A549 (cell line): ENCODE results near the gene THY1. TPM values are rescaled to one million over a fixed set of nuclear protein-coding genes. Genes with fewer than 3 reads are reported as not detected.

Experiments used
- ATAC-seq, 2 experiments: fragments of 200-7000 bp in 1 of 2; fragments of >200 bp in 1 of 2; cut with Nextera tagmentation in 1 of 2; cut with Tn5 transposase in 1 of 2; 3 replicates each; pipeline versions ENCODE4 v1.8.0 to v1.9.1; 2018 to 2020; ENCODE audit warnings: mild to moderate bottlenecking in 1 of 2, moderate library complexity in 1 of 2
- CTCF ChIA-PET: fragments of 300-600 bp; sonication (Branson Sonifier 250); formaldehyde crosslinking; extraction: SDS; loops from one replicate; lab custom pipeline; 2021; ENCODE audit warnings: antibody characterized with exemption, inconsistent platforms; lab: Yijun Ruan, JAX
- POLR2A ChIA-PET: fragments of 350-600 bp; formaldehyde crosslinking; extraction: SDS; loops from one replicate; lab custom pipeline; 2021; ENCODE audit warnings: antibody characterized with exemption, inconsistent platforms; lab: Yijun Ruan, JAX
- DNase-seq, 2 experiments: peaks; one replicate each; pipeline versions ENCODE4 v3.0.0 to v3.0.0-alpha.2; 2011 to 2016; ENCODE audit warnings: low read depth in 1 of 2, low spot score in 1 of 2
- FAIRE-seq: peaks from 2 replicates; lab custom pipeline; 2011; peaks lifted over from hg19 to GRCh38; lab: Jason Lieb, UNC
- H3K27ac ChIP-seq, 2 experiments: fragments of >200 bp; sonication (Bioruptor Twin); formaldehyde crosslinking; 3 replicates each; pipeline ENCODE4 v1.5.1; 2016 to 2017
- H3K4me1 ChIP-seq: fragments of >200 bp; sonication (Bioruptor Twin); formaldehyde crosslinking; 3 replicates; pipeline ENCODE4 v1.6.1; 2016
- H3K4me2 ChIP-seq: fragments of >200 bp; sonication (Bioruptor Twin); formaldehyde crosslinking; 3 replicates; pipeline ENCODE4 v1.6.1; 2016
- H3K4me3 ChIP-seq: fragments of >200 bp; sonication (Bioruptor Twin); formaldehyde crosslinking; 3 replicates; pipeline ENCODE4 v1.5.1; 2016
- H3K9me3 ChIP-seq: fragments of >200 bp; sonication (Bioruptor Twin); formaldehyde crosslinking; 3 replicates; pipeline ENCODE4 v1.6.1; 2016
- CBX2 ChIP-seq: fragments of 200-600 bp; sonication (generic); IDR thresholded peaks from 2 replicates; pipeline ENCODE4 v1.6.1; 2016; ENCODE audit warnings: low read depth, mild to moderate bottlenecking, borderline replicate concordance
- CHD2 ChIP-seq: fragments of 150-350 bp; IDR thresholded peaks from 2 replicates; pipeline ENCODE4 v1.6.1; 2014; ENCODE audit warnings: low read length; ENCODE audit not compliant: partially characterized antibody
- ELK1 ChIP-seq: fragments of 150-350 bp; IDR thresholded peaks from 2 replicates; pipeline ENCODE4 v1.6.1; 2014; ENCODE audit warnings: low read depth, mild to moderate bottlenecking, low read length
- GATA3 ChIP-seq: IDR thresholded peaks from 2 replicates; pipeline ENCODE4 v1.6.1; 2012; ENCODE audit warnings: borderline replicate concordance
- HOXB13 ChIP-seq: fragments of 250-450 bp; sonication (Bioruptor Pico); IDR thresholded peaks from 2 replicates; pipeline ENCODE4 v1.5.0; 2020; ENCODE audit warnings: low read depth, mild to moderate bottlenecking, moderate library complexity
- KDM1A ChIP-seq: fragments of 200-600 bp; sonication (generic); IDR thresholded peaks from 2 replicates; pipeline ENCODE4 v1.6.1; 2016; ENCODE audit warnings: low read depth, mild to moderate bottlenecking
- KDM5A ChIP-seq: fragments of 200-600 bp; sonication (generic); IDR thresholded peaks from 2 replicates; pipeline ENCODE4 v1.6.1; 2016; ENCODE audit warnings: antibody characterized with exemption, mild to moderate bottlenecking
- MYC ChIP-seq: IDR thresholded peaks from 2 replicates; pipeline ENCODE4 v1.6.1; 2012; ENCODE audit warnings: mild to moderate bottlenecking, inconsistent platforms, low read length, improper control_type of control experiment, borderline replicate concordance
- NR3C1 ChIP-seq: fragments of >200 bp; sonication (Bioruptor Twin); formaldehyde crosslinking; IDR thresholded peaks from 3 replicates; pipeline ENCODE4 v1.6.1; 2017
- POLR2A ChIP-seq: IDR thresholded peaks from 2 replicates; pipeline ENCODE4 v1.6.1; 2012; ENCODE audit warnings: mild to moderate bottlenecking, low read length
- WGBS: methylation state at CpG from one replicate; pipeline ENCODE4 v1.1.6; 2017; ENCODE audit errors: missing lambda C conversion rate; 5-methylcytosine and 5-hydroxymethylcytosine counted together
- polyA minus RNA-seq: library from RNA; depleted of rRNA, polyadenylated mRNA; stranded (reverse); fragments of >200 nt; gene quantifications from 2 replicates; pipeline ENCODE4 v1.2.3, GENCODE V29; 2011; rRNA and poly(A)+ RNA removed
- polyA plus RNA-seq, 4 experiments: library from polyadenylated mRNA; depleted of rRNA in 3 of 4; stranded (reverse); fragments of >200 nt; fragmentation: RNase III in 1 of 4; extraction: RNeasy Plus Mini Kit Qiagen cat#74134 plus additional on column Dnase treatment in 1 of 4; gene quantifications; 2 replicates in 3 of 4; 3 replicates in 1 of 4; pipeline ENCODE4 v1.2.3, GENCODE V29; 2011 to 2017
- TF ChIP-seq, protein P1 (sequence below): fragments of 250-450 bp; sonication (Bioruptor Pico); IDR thresholded peaks from 2 replicates; pipeline ENCODE4 v1.5.0; 2020; ENCODE audit warnings: low read depth, mild to moderate bottlenecking, moderate library complexity

Gene THY1
- 7.1 and 8.5 TPM in 2 replicates for polyA plus RNA-seq (2011; rRNA removed)
- polyA plus RNA-seq (2012; cell fraction: cytosol; rRNA removed), result 11.7 and 17.8 TPM in 2 replicates
- polyA plus RNA-seq (2012; cell fraction: nucleus; rRNA removed), result 19.5 and 22.8 TPM in 2 replicates
- polyA plus RNA-seq (2017; fragmentation: RNase III; extraction: RNeasy Plus Mini Kit Qiagen cat#74134 plus additional on column Dnase treatment), result 16.5 to 29.4 TPM (median 19.9 TPM) in 3 replicates
- polyA minus RNA-seq, result 16.9 and 21.8 TPM in 2 replicates

- Histone ChIP-seq H3K4me1 (peaks cover 6% of the 10 kb centered on the region; the same call in 1 of the 3 replicates), H3K4me2 (peak within 1 kb of the TSS; percentile 98), H3K4me3 (peak within 1 kb of the TSS; percentile 58), H3K27ac (peak within 1 kb of the TSS; percentile 63 to 81; a peak in 5 of 6 replicates), H3K9me3 (no peaks in the 10 kb centered on the region)
- FAIRE-seq (no peak), ATAC-seq (peak; percentile 30 to 70; a peak in 4 of 6 replicates), DNase-seq (no peak)
- TF ChIP-seq POLR2A (no peak), KDM5A (no peak), GATA3 (no peak), CHD2 (no peak), MYC (no peak), KDM1A (no peak), HOXB13 (CRISPR knock-in tag) (no peak)
- WGBS, result 12% methylated on average over 14 of the region's 41 CpGs
- POLR2A ChIA-PET, result no interaction called here
- CTCF ChIA-PET, result interaction anchor here (0.5 to 3.1 kb wide), 3 partner anchors 13 to 52 kb away, joined by 3 to 9 read pairs (median 3); no protein-coding TSS in a partner anchor
Observed at GRCh38 chr11:119422809-119423508, at the start of gene THY1. Gene THY1 (minus strand): TSS chr11:119423172. CDS start chr11:119420905, 2,267 bp downstream.

DNA sequence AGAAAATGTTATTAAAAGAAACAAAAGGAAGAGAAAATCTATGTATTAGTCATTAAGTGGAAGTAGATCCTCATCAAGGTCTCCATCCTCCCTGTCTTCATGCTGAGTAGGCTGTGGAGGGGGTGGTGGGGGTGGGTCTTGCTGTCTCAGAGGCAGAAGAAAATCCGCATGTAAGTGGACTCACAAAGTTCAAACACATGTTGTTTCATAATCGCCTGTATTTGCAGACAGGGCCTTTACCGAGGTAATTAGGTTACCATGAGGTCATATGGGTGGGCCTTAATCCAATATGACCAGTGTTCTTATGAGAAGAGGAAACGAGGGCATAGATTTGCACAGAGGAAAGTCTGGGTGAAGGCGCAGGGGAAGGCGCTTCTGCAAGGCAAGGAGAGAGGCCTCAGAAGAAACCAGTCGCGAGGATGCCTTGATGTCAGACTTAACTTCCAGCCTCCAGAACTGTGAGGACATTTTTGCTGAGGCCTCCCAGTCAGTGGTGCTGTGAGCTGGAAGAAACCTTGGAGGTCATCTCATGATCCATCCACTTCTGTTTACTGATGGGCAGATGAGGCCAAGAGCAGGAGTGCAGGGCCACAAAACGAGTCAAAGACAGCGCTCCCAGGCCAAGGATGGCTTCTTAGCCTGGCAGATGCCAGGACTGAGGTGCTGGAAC, 49.3 kb upstream of the THY1 start:
- Histone ChIP-seq H3K9me3 (no peaks in the 10 kb centered on the region), H3K27ac (no peak overlapping the region), H3K4me1 (0 out of 3 replicates have a peak, but pooled peaks cover 3% of the 10 kb centered on the region), H3K4me3 (no peak overlapping the region), H3K4me2 (no peak overlapping the region)
- FAIRE-seq (no peak), ATAC-seq (no peak), DNase-seq (no peak)
- WGBS, result 75% methylated on average over 10 of the region's 10 CpGs
- TF ChIP-seq, protein P1, sequence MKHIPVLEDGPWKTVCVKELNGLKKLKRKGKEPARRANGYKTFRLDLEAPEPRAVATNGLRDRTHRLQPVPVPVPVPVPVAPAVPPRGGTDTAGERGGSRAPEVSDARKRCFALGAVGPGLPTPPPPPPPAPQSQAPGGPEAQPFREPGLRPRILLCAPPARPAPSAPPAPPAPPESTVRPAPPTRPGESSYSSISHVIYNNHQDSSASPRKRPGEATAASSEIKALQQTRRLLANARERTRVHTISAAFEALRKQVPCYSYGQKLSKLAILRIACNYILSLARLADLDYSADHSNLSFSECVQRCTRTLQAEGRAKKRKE (CRISPR knock-in tag), result no peak
- TF ChIP-seq CBX2 (no peak), NR3C1 (no peak)
- ChIA-PET CTCF (interaction anchor here (0.6 to 2.4 kb wide), 2 partner anchors 132 to 135 kb away, joined by 3 to 5 read pairs; no protein-coding TSS in a partner anchor), POLR2A (no interaction called here)

GRCh38 chr11:119471329-119471728, 48.4 kb upstream of the THY1 start:
- DNase-seq (no peak), ATAC-seq (no peak), FAIRE-seq (no peak)
- 53% methylated on average over 5 of the region's 8 CpGs for WGBS
- H3K9me3 ChIP-seq, result no peaks in the 10 kb centered on the region
- no peak overlapping the region for H3K27ac ChIP-seq
- no peak for TF ChIP-seq KDM5A
- no peak for TF ChIP-seq GATA3
- no peak for TF ChIP-seq ELK1
- CTCF ChIA-PET, result interaction anchor here (0.6 to 2.4 kb wide), 4 partner anchors 87 to 134 kb away, joined by 3 to 5 read pairs (median 4); no protein-coding TSS in a partner anchor
- no peak overlapping the region for H3K4me2 ChIP-seq
- H3K4me1 ChIP-seq, result 0 out of 3 replicates have a peak, but pooled peaks cover 3% of the 10 kb centered on the region
- no peak overlapping the region for H3K4me3 ChIP-seq
- POLR2A ChIA-PET, result no interaction called here
